22Rv1 (cell line): Measurements from ENCODE around the gene TOP3B.
A peak's percentile ranks its signal among the peaks of the same experiment; 100 is the strongest.
"Not testable (repeated sequence)": the region's sequence is repeated elsewhere in the genome, so short reads cannot be mapped to it uniquely, and the experiment has no call there.

Experiments
- H3K27ac ChIP-seq: fragments of 450-650 bp; 2 replicates; pipeline ENCODE4 v1.5.1; 2017
- CTCF ChIP-seq: fragments of 450-650 bp; IDR thresholded peaks from 2 replicates; pipeline ENCODE4 v1.5.1; 2017; ENCODE audit warnings: mild to moderate bottlenecking
- ZFX ChIP-seq: fragments of 450-650 bp; IDR thresholded peaks from 2 replicates; pipeline ENCODE4 v1.6.1; 2017; ENCODE audit warnings: antibody characterized with exemption, borderline replicate concordance

The TOP3B gene

GRCh38 chr22:21940521-21940920 lies 42.1 kb downstream of the TOP3B start:
- no peak overlapping the region for H3K27ac ChIP-seq
- TF ChIP-seq CTCF (no peak), ZFX (no peak)

GRCh38 chr22:21939935-21940334 lies 42.7 kb downstream of the TOP3B start:
- not testable (repeated sequence) for H3K27ac ChIP-seq

- no peak overlapping the region for H3K27ac ChIP-seq
- TF ChIP-seq CTCF: no peak
- no peak for TF ChIP-seq ZFX
Measured at GRCh38 chr22:21939461-21939913, 43.1 kb downstream of the TOP3B start.

- peak overlapping the region; percentile 78 for H3K27ac ChIP-seq
Measured at GRCh38 chr22:21938906-21939305, 43.7 kb downstream of the TOP3B start.

GRCh38 chr22:21938071-21938822 lies 44.3 kb downstream of the TOP3B start:
- TF ChIP-seq CTCF (peak; percentile 99), ZFX (no peak)
- peak overlapping the region; percentile 78 for H3K27ac ChIP-seq

More at GRCh38 chr22:21938906-21939305, 43.7 kb downstream of the TOP3B start:
- TF ChIP-seq ZFX: no peak
- TF ChIP-seq CTCF: no peak

- peak overlapping the region; percentile 78 for H3K27ac ChIP-seq
- no peak for TF ChIP-seq ZFX
- TF ChIP-seq CTCF: no peak
Measured at GRCh38 chr22:21937821-21938070, 44.8 kb downstream of the TOP3B start.

GRCh38 chr22:21937041-21937820 lies 45.4 kb downstream of the TOP3B start:
- no peak overlapping the region for H3K27ac ChIP-seq
- TF ChIP-seq CTCF: no peak
- no peak for TF ChIP-seq ZFX
